Right lung (tissue), 5 donors: ENCODE measurements around the gene MACROD1. TPM values are rescaled to one million over a fixed set of nuclear protein-coding genes. Genes with fewer than 3 reads are reported as not detected.
A peak's percentile ranks its signal among the peaks of the same experiment; 100 is the strongest.
"Not testable (repeated sequence)": the region's sequence is repeated elsewhere in the genome, so short reads cannot be mapped to it uniquely, and the experiment has no call there.

ENCODE experiments used
- DNase-seq, 2 donors: peaks; one replicate each; pipeline ENCODE4 v3.0.0-alpha.2; 2013
- polyA plus RNA-seq, 5 donors: library from polyadenylated mRNA; unstranded; fragments of 120-200 nt; gene quantifications; one replicate each; pipeline versions ENCODE4 v1.2.1 to v1.2.3, GENCODE V29; 2013; ENCODE audit warnings: inconsistent platforms in 1 of 5, low replicate concordance in 1 of 5; ENCODE audit not compliant: insufficient read length in 5 of 5, insufficient read depth in 1 of 5

MACROD1 gene
- polyA plus RNA-seq, 5 donors = 16.4 to 26.7 (median 24.3) TPM

- DNase-seq = peak in 1 of 2 donors; percentile 68
Measured at GRCh38 chr11:64000026-64000739, 165.7 kb downstream of the MACROD1 start.

GRCh38 chr11:63999349-64000025, 166.4 kb downstream of the MACROD1 start:
- peak in 1 of 2 donors; percentile 38 for DNase-seq

GRCh38 chr11:63998558-63999348, 167.2 kb downstream of the MACROD1 start:
- no peak for DNase-seq

- no peak for DNase-seq
Measured at GRCh38 chr11:63997801-63998337, 168.0 kb downstream of the MACROD1 start.

- no peak for DNase-seq
Measured at GRCh38 chr11:63997104-63997700, 168.7 kb downstream of the MACROD1 start.

- DNase-seq = no peak
Measured at GRCh38 chr11:63996512-63996911, 169.4 kb downstream of the MACROD1 start.

- DNase-seq = no peak
Measured at GRCh38 chr11:63993993-63994392, 171.9 kb downstream of the MACROD1 start.

GRCh38 chr11:63993100-63993499, 172.8 kb downstream of the MACROD1 start:
- DNase-seq = no peak

- no peak for DNase-seq
Measured at GRCh38 chr11:63991558-63991957, 174.4 kb downstream of the MACROD1 start.

- DNase-seq = no peak
Measured at GRCh38 chr11:63986932-63987513, 178.9 kb downstream of the MACROD1 start.

- DNase-seq = peak; percentile 86 to 87
Measured at GRCh38 chr11:63986156-63986931, 179.6 kb downstream of the MACROD1 start, which contains the start of gene OTUB1. OTUB1 (plus strand) TSS chr11:63986438; CDS start chr11:63986457, 19 bp downstream.

GRCh38 chr11:63985812-63986155, 180.1 kb downstream of the MACROD1 start:
- DNase-seq = no peak

GRCh38 chr11:63979426-63979825, 186.5 kb downstream of the MACROD1 start:
- no peak for DNase-seq

GRCh38 chr11:63978551-63979239, 187.2 kb downstream of the MACROD1 start:
- DNase-seq = no peak

- DNase-seq = peak; percentile 98 to 99
Measured at GRCh38 chr11:63974259-63975143, 191.4 kb downstream of the MACROD1 start, which contains the start of gene COX8A. COX8A (plus strand) TSS chr11:63974620; CDS start chr11:63974681, 61 bp downstream.

- DNase-seq = not testable (repeated sequence)
Measured at GRCh38 chr11:63973912-63974258, 192.0 kb downstream of the MACROD1 start.

GRCh38 chr11:63970902-63971301, 195.0 kb downstream of the MACROD1 start:
- no peak for DNase-seq

- DNase-seq = no peak
Measured at GRCh38 chr11:63969461-63969860, 196.5 kb downstream of the MACROD1 start.

GRCh38 chr11:63966444-63966843, 199.5 kb downstream of the MACROD1 start:
- DNase-seq = no peak
